ENCODE measurements around the gene LTB.
A peak's percentile ranks its signal among the peaks of the same experiment; 100 is the strongest.

LTB gene

GRCh38 chr6:31582230-31582643 lies at the start of gene LTB:
Gene LTB, minus strand, starts transcription at chr6:31582424. Its CDS starts 7 bp downstream, at chr6:31582417.
- peak in 2 of 3 donors; percentile 71 to 74 for DNase-seq (ENCODE audit: low read depth in 3 of 3, low spot score in 1 of 3)

- no peak for DNase-seq (ENCODE audit: low read depth in 3 of 3, low spot score in 1 of 3)
These were observed 49.6 kb upstream of the LTB start for GRCh38 chr6:31631681-31632278.

GRCh38 chr6:31631209-31631608 lies 49.0 kb upstream of the LTB start:
- no peak for DNase-seq (ENCODE audit: low read depth in 3 of 3, low spot score in 1 of 3)

- DNase-seq (ENCODE audit: low read depth in 3 of 3, low spot score in 1 of 3) = no peak
These were observed 48.1 kb upstream of the LTB start for GRCh38 chr6:31630177-31630934.

- no peak for DNase-seq (ENCODE audit: low read depth in 3 of 3, low spot score in 1 of 3)
These were observed 46.8 kb upstream of the LTB start for GRCh38 chr6:31629014-31629413.

- no peak for DNase-seq (ENCODE audit: low read depth in 3 of 3, low spot score in 1 of 3)
These were observed 45.6 kb upstream of the LTB start for GRCh38 chr6:31627690-31628287.

- no peak for DNase-seq (ENCODE audit: low read depth in 3 of 3, low spot score in 1 of 3)
These were observed 44.7 kb upstream of the LTB start for GRCh38 chr6:31626952-31627351.

GRCh38 chr6:31624070-31624469 lies 41.8 kb upstream of the LTB start:
- DNase-seq (ENCODE audit: low read depth in 3 of 3, low spot score in 1 of 3) = no peak

- DNase-seq (ENCODE audit: low read depth in 3 of 3, low spot score in 1 of 3) = no peak
These were observed 40.5 kb upstream of the LTB start for GRCh38 chr6:31622684-31623091.

GRCh38 chr6:31621991-31622390 lies 39.8 kb upstream of the LTB start:
- DNase-seq (ENCODE audit: low read depth in 3 of 3, low spot score in 1 of 3) = no peak

GRCh38 chr6:31621320-31621939 lies 39.2 kb upstream of the LTB start:
- no peak for DNase-seq (ENCODE audit: low read depth in 3 of 3, low spot score in 1 of 3)

GRCh38 chr6:31620586-31621319 lies 38.5 kb upstream of the LTB start, which contains the start of gene PRRC2A:
Gene PRRC2A, plus strand, starts transcription at chr6:31620715. Its CDS starts 2,075 bp downstream, at chr6:31622790.
- peak in 2 of 3 donors; percentile 91 to 93 for DNase-seq (ENCODE audit: low read depth in 3 of 3, low spot score in 1 of 3)

GRCh38 chr6:31619805-31620585 lies 37.8 kb upstream of the LTB start:
- peak; percentile 82 to 93 (median 86) for DNase-seq (ENCODE audit: low read depth in 3 of 3, low spot score in 1 of 3)

GRCh38 chr6:31617010-31617409 lies 34.8 kb upstream of the LTB start:
- no peak for DNase-seq (ENCODE audit: low read depth in 3 of 3, low spot score in 1 of 3)

GRCh38 chr6:31615748-31616147 lies 33.5 kb upstream of the LTB start:
- DNase-seq (ENCODE audit: low read depth in 3 of 3, low spot score in 1 of 3) = no peak

GRCh38 chr6:31614684-31615578 lies 32.7 kb upstream of the LTB start, which contains the start of gene AIF1:
Gene AIF1, plus strand, starts transcription at chr6:31615234. Its CDS starts 96 bp downstream, at chr6:31615330.
- no peak for DNase-seq (ENCODE audit: low read depth in 3 of 3, low spot score in 1 of 3)

GRCh38 chr6:31614075-31614619 lies 31.9 kb upstream of the LTB start:
- no peak for DNase-seq (ENCODE audit: low read depth in 3 of 3, low spot score in 1 of 3)

GRCh38 chr6:31610968-31611367 lies 28.7 kb upstream of the LTB start:
- no peak for DNase-seq (ENCODE audit: low read depth in 3 of 3, low spot score in 1 of 3)

All from stimulated activated CD4-positive, alpha-beta T cell treated with anti-CD3 and anti-CD28 coated beads, TNF-alpha, amount 100 ng/mL, for 1 hour (primary cell).